Brain microvascular endothelial cell (primary cell): Measurements from ENCODE around the gene UBASH3B.

ENCODE experiments used
- DNase-seq: peaks from one replicate; pipeline ENCODE4 v3.0.0-alpha.2; 2020
- H3K27ac ChIP-seq: fragments of 250-450 bp; sonication (Bioruptor Pico); 2 replicates; pipeline ENCODE4 v1.5.1; 2020; ENCODE audit warnings: mild to moderate bottlenecking, moderate library complexity
- H3K27me3 ChIP-seq: fragments of 250-450 bp; sonication (Bioruptor Pico); replicated peaks from 2 replicates; pipeline ENCODE4 v1.5.1; 2020; ENCODE audit warnings: mild to moderate bottlenecking
- H3K36me3 ChIP-seq: fragments of 250-450 bp; sonication (Bioruptor Pico); replicated peaks from 2 replicates; pipeline ENCODE4 v1.5.1; 2020; ENCODE audit warnings: mild to moderate bottlenecking
- H3K4me3 ChIP-seq: 2 replicates; pipeline ENCODE4 v1.5.1; 2011; ENCODE audit warnings: low read depth, mild to moderate bottlenecking, control low read depth, low read length, moderate library complexity
- CTCF ChIP-seq: IDR thresholded peaks from 2 replicates; pipeline ENCODE4 v1.5.1; 2011; ENCODE audit warnings: low read depth, mild to moderate bottlenecking, moderate library complexity, low read length, control low read depth, inconsistent platforms; ENCODE audit errors: missing control alignments
- in situ Hi-C: cut with HindIII; loops from 2 replicates; pipeline ENCODE4 v1.10.0; 2017; ENCODE audit warnings: low sequenced_read_pairs, low pct_ligation_motif_present

The UBASH3B gene

GRCh38 chr11:122665861-122666260, 10.3 kb downstream of the UBASH3B start:
- no peak for TF ChIP-seq CTCF
- H3K27me3 ChIP-seq, result no peaks in the 10 kb centered on the region
- H3K36me3 ChIP-seq, result no peaks in the 10 kb centered on the region
- in situ Hi-C loops, result no loop called here
- no peak overlapping the region for H3K27ac ChIP-seq
- H3K4me3 ChIP-seq, result no peak overlapping the region
- no peak for DNase-seq

GRCh38 chr11:122666743-122667142, 11.2 kb downstream of the UBASH3B start:
- TF ChIP-seq CTCF, result no peak
- Histone ChIP-seq H3K4me3 (no peak overlapping the region), H3K27ac (no peak overlapping the region), H3K27me3 (no peaks in the 10 kb centered on the region), H3K36me3 (no peaks in the 10 kb centered on the region)
- in situ Hi-C loops, result no loop called here
- DNase-seq, result no peak

- DNase-seq, result peak; percentile 63
- TF ChIP-seq CTCF, result no peak
- peak overlapping the region; percentile 44 for H3K27ac ChIP-seq
- H3K27me3 ChIP-seq, result no peaks in the 10 kb centered on the region
- no peaks in the 10 kb centered on the region for H3K36me3 ChIP-seq
- H3K4me3 ChIP-seq, result no peak overlapping the region
- in situ Hi-C loops, result no loop called here
Measured at GRCh38 chr11:122668562-122669090, 13.1 kb downstream of the UBASH3B start.

- Histone ChIP-seq H3K27ac (no peak overlapping the region), H3K36me3 (no peaks in the 10 kb centered on the region), H3K4me3 (no peak overlapping the region), H3K27me3 (no peaks in the 10 kb centered on the region)
- no peak for DNase-seq
- no peak for TF ChIP-seq CTCF
- in situ Hi-C loops, result no loop called here
Measured at GRCh38 chr11:122670131-122670530, 14.6 kb downstream of the UBASH3B start.

GRCh38 chr11:122671400-122671891, 15.9 kb downstream of the UBASH3B start:
- Histone ChIP-seq H3K27me3 (no peaks in the 10 kb centered on the region), H3K27ac (peak overlapping the region; percentile 64), H3K4me3 (no peak overlapping the region), H3K36me3 (no peaks in the 10 kb centered on the region)
- no peak for TF ChIP-seq CTCF
- in situ Hi-C loops, result no loop called here
- peak; percentile 82 for DNase-seq

- in situ Hi-C loops, result no loop called here
- no peak for TF ChIP-seq CTCF
- Histone ChIP-seq H3K4me3 (no peak overlapping the region), H3K27ac (no peak overlapping the region), H3K36me3 (no peaks in the 10 kb centered on the region), H3K27me3 (no peaks in the 10 kb centered on the region)
- DNase-seq, result no peak
Measured at GRCh38 chr11:122672892-122673291, 17.4 kb downstream of the UBASH3B start.
